ENCODE data around the gene CAMK2D.

Gene CAMK2D

DNA sequence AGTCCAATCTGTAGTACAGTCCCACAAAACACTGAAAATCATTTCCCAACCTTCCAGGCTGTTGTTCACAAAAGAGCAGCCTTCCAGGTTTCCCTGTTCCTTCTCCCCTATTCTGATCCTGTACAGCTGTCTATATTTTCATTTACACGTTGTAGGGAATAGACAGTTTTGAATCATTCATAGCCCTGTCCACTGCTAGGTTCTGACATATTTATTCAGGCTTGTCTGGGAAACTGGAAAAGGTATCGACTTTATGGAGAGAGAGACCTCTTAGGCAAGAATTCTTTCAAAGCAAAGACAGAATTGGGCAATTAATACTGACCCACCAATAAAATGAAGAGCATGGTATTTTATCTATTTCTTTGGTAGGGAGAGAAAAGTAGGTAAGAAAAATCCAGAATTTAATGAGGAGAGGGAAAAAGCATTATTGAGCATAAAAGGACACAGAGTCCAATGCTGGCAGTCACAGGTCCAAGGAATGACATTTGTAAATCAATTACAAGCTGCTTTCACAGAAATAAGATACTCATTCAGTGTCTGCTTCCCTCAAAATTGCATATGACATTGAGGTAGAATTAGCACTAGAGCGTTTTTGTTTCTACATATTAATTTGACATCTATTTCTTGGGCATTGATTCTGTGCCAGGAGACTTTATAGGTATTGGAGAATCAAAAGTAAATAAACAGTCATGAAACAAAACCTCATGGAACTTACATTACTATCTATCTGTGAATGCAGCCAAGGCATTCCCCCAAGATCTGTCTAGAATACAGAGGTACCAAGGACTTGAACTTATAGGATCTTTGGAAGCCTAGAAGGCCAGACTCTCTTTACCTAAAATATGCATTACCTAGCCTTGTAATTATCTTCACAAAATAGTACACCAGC lies 127.2 kb downstream of the CAMK2D start:
- no peak for DNase-seq (ENCODE audit: extremely low read depth, low read depth)
- TF ChIP-seq, protein P1, sequence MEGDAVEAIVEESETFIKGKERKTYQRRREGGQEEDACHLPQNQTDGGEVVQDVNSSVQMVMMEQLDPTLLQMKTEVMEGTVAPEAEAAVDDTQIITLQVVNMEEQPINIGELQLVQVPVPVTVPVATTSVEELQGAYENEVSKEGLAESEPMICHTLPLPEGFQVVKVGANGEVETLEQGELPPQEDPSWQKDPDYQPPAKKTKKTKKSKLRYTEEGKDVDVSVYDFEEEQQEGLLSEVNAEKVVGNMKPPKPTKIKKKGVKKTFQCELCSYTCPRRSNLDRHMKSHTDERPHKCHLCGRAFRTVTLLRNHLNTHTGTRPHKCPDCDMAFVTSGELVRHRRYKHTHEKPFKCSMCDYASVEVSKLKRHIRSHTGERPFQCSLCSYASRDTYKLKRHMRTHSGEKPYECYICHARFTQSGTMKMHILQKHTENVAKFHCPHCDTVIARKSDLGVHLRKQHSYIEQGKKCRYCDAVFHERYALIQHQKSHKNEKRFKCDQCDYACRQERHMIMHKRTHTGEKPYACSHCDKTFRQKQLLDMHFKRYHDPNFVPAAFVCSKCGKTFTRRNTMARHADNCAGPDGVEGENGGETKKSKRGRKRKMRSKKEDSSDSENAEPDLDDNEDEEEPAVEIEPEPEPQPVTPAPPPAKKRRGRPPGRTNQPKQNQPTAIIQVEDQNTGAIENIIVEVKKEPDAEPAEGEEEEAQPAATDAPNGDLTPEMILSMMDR (IDR thresholded peaks at IDR 0.05; ENCODE audit: low read depth, low read length, missing control alignments) = no peak
- H3K4me3 ChIP-seq (replicated peaks; ENCODE audit: low read depth, low read length) = no peak overlapping the region

DNA sequence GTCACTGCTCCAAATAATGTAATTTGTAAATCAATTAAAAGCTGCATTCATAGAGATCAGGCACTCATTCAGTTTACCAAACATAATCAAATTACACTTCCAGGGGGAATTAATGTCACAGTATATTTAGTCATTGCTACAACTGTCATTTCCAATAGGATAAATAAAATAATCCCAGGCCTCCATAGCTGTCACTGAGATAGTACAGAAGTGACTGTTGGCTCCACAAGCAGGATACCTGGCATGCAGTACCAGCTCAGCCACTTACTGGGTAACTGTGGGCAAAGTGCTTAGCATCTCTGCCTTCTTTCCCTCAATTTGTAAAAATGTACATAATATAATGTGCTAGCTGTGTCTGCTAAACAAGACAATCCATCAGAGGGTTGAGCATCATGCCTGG lies 128.1 kb downstream of the CAMK2D start:
- H3K4me3 ChIP-seq (replicated peaks; ENCODE audit: low read depth, low read length) = no peak overlapping the region
- TF ChIP-seq, protein P1 (IDR thresholded peaks at IDR 0.05; ENCODE audit: low read depth, low read length, missing control alignments) = no peak
- DNase-seq (ENCODE audit: extremely low read depth, low read depth) = no peak

DNA sequence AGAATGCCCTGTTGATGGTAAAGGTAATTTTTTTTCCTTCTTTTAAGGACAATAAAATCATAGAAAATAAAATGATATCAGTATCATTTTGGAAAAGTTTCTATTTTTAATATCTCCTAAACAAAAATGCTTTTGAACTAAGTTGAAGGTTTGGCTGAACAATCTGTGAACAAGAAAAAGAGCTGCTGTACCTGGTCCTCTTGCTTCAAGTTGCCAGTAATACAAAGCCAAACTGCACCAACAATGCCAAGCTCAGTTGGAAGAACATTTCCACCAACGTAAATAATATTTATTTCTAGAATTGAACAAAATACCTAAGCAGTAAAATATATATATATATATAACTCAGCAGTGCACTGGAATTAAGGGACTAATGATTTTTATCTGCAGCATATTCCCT lies 132.8 kb downstream of the CAMK2D start:
- H3K4me3 ChIP-seq (replicated peaks; ENCODE audit: low read depth, low read length) = no peak overlapping the region
- TF ChIP-seq, protein P1 (IDR thresholded peaks at IDR 0.05; ENCODE audit: low read depth, low read length, missing control alignments) = no peak
- no peak for DNase-seq (ENCODE audit: extremely low read depth, low read depth)

DNA sequence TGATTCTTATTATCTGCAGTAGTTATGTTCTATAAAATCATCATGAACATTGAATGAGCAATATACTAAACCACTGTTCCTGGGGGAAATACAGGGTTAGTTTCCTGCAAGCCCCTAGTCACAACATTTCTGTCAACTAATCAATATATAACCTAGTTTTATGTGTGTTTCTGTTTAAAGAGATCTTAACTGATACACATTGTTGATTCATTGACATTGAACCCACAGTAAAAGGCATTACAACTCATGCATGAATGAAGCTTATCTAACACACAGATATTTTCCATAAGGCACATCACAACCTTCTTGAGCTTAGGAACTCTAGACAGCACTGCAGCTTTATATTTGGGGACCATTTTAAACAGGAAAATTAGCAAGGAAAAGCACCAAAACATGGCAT lies 134.2 kb downstream of the CAMK2D start:
- no peak overlapping the region for H3K4me3 ChIP-seq (replicated peaks; ENCODE audit: low read depth, low read length)
- TF ChIP-seq, protein P1 (IDR thresholded peaks at IDR 0.05; ENCODE audit: low read depth, low read length, missing control alignments) = no peak
- no peak for DNase-seq (ENCODE audit: extremely low read depth, low read depth)

DNA sequence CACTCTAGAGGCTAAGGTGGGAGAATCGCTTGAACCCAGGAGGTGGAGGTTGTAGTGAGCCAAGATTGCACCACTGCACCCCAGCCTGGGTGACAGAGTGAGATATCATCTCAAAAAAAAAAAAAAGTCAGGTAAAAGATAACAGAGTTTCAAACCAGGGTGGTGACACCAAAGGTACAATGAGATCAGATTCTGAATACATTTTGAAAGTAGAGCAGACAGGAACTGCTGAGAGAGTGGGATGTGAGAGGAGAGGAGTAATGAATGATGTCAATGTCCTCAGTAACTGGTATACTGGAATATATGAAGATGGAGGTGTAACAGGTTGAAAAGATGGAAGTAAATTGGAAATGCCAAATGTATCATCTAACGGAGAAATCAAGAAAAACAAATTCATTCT lies 135.6 kb downstream of the CAMK2D start:
- DNase-seq (ENCODE audit: extremely low read depth, low read depth) = no peak
- H3K4me3 ChIP-seq (replicated peaks; ENCODE audit: low read depth, low read length) = no peak overlapping the region
- TF ChIP-seq, protein P1 (IDR thresholded peaks at IDR 0.05; ENCODE audit: low read depth, low read length, missing control alignments) = no peak

DNA sequence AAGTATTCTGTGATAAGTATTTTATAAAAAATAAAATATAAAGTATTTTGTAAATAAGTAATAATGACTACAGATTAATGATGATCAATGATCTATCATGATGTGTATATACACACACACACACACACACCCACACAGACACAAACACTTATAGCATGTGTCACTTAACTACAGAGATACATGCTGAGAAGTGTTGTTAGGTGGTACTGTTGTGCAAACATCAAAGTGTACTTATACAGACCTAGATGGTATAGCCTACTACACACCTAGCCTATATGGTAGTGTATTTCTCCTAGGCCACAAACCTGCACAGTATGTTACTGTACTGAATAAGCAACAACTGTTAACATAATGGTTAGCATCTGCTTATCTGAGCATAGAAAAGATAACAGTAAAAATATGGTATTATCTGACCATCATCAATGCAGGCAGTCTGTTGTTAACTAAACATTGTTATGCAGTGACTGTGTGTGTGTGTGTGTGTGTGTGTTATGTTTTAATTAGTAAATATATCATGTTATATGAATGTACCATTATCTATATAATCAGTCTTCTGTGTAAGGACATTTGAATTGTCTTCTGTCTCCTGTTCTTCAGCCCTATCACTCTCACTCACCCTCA lies 138.2 kb downstream of the CAMK2D start:
- TF ChIP-seq, protein P1 (IDR thresholded peaks at IDR 0.05; ENCODE audit: low read depth, low read length, missing control alignments) = no peak
- DNase-seq (ENCODE audit: extremely low read depth, low read depth) = no peak
- no peak overlapping the region for H3K4me3 ChIP-seq (replicated peaks; ENCODE audit: low read depth, low read length)
